Neural cell (in vitro differentiated cells): ENCODE data around the gene CENPE.

ENCODE experiments used
- CTCF ChIP-seq: fragments of 450-650 bp; IDR thresholded peaks from 2 replicates; pipeline ENCODE4 v1.5.1; 2014; ENCODE audit warnings: antibody characterized with exemption, mild to moderate bottlenecking, moderate library complexity; ENCODE audit not compliant: poor library complexity, severe bottlenecking
- EP300 ChIP-seq: fragments of 450-650 bp; conservative IDR thresholded peaks from 2 replicates; pipeline ENCODE4 v1.6.1; 2014; ENCODE audit warnings: antibody characterized with exemption, mild to moderate bottlenecking, moderate library complexity; ENCODE audit not compliant: poor library complexity, severe bottlenecking
- EZH2 ChIP-seq: fragments of 200-600, 300-800 bp; shearing (Covaris generic), sonication (generic); IDR thresholded peaks from 2 replicates; pipeline ENCODE4 v1.6.1; 2014; ENCODE audit warnings: antibody characterized with exemption, low read length, borderline replicate concordance, mild to moderate bottlenecking; ENCODE audit not compliant: insufficient read depth, poor library complexity, severe bottlenecking

GRCh38 chr4:103137446-103137827 lies 60.7 kb downstream of the CENPE start:
- TF ChIP-seq EP300 (no peak), CTCF (no peak), EZH2 (no peak)
